ENCODE data around the gene CTCF. TPM values are rescaled to one million over a fixed set of nuclear protein-coding genes. Genes with fewer than 3 reads are reported as not detected.

Gene CTCF
- total and polyA plus RNA-seq, 10 donors: 24.4 to 67.7 (median 48.6) TPM

DNA sequence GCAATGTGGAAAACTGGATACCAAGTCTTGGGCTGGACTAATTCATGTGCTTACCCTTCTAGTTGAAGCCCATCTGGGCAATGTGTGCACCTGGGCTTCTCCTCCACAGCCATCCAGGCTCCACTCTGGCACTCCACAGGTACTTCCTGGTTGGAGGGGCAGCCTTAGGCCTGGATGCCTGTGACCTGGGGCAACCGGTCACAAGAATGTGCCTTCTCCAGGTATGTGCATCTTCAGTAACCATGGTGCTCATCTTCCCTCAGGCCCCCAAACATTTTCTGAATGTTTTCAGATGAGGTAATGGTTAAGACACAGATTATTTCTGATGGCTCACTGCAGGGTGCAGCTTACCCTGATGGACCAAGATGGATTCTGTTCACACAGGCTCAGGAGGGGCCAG is 115.4 kb downstream of the CTCF start:
- Histone ChIP-seq H3K4me3 (no peak overlapping the region), H3K4me1 (peaks cover 18 to 58% (median 50%) of the 10 kb centered on the region in 6 donors), H3K27me3 (replicated peaks in 1 of 7) (no peaks in the 10 kb centered on the region), H3K27ac (peak overlapping the region in 5 of 8 donors; percentile 61 to 94 (median 73)), H3K9me3 (no peaks in the 10 kb centered on the region), H3K36me3 (peaks cover 0 to 58% (median 9%) of the 10 kb centered on the region in 6 donors)
- peak; percentile 55 for DNase-seq
- intact Hi-C loops (cut with DNase I; ENCODE audit: low total_unique reads): loop anchor here (10.0 kb wide), 1 partner anchor 247 kb away; no protein-coding TSS in a partner anchor
- TF ChIP-seq, protein P1, sequence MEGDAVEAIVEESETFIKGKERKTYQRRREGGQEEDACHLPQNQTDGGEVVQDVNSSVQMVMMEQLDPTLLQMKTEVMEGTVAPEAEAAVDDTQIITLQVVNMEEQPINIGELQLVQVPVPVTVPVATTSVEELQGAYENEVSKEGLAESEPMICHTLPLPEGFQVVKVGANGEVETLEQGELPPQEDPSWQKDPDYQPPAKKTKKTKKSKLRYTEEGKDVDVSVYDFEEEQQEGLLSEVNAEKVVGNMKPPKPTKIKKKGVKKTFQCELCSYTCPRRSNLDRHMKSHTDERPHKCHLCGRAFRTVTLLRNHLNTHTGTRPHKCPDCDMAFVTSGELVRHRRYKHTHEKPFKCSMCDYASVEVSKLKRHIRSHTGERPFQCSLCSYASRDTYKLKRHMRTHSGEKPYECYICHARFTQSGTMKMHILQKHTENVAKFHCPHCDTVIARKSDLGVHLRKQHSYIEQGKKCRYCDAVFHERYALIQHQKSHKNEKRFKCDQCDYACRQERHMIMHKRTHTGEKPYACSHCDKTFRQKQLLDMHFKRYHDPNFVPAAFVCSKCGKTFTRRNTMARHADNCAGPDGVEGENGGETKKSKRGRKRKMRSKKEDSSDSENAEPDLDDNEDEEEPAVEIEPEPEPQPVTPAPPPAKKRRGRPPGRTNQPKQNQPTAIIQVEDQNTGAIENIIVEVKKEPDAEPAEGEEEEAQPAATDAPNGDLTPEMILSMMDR (IDR thresholded peaks at IDR 0.05 in 8 of 11, conservative IDR thresholded peaks at IDR 0.05 in 3 of 11): no peak
- 96 to 100% (median 100%) methylated on average over 1 of the region's 1 CpG for WGBS, 5 donors

GRCh38 chr16:67678354-67679023 is 116.2 kb downstream of the CTCF start:
- H3K27me3 ChIP-seq (replicated peaks in 1 of 7): no peaks in the 10 kb centered on the region
- peaks cover 10 to 56% (median 43%) of the 10 kb centered on the region in 6 donors for H3K4me1 ChIP-seq
- TF ChIP-seq POLR2A (IDR thresholded peaks at IDR 0.05) (no peak), POLR2AphosphoS5 (IDR thresholded peaks at IDR 0.05) (no peak)
- TF ChIP-seq, protein P1 (IDR thresholded peaks at IDR 0.05 in 8 of 11, conservative IDR thresholded peaks at IDR 0.05 in 3 of 11): no peak
- peaks cover 0 to 66% (median 13%) of the 10 kb centered on the region in 6 donors for H3K36me3 ChIP-seq
- peak; percentile 19 for DNase-seq
- WGBS, 5 donors: 83 to 94% (median 89%) methylated on average over 12 of the region's 12 CpGs
- peak overlapping the region in 4 of 8 donors; percentile 71 to 94 (median 80) for H3K27ac ChIP-seq
- H3K4me3 ChIP-seq: no peak overlapping the region
- H3K9me3 ChIP-seq: no peaks in the 10 kb centered on the region
- intact Hi-C loops (cut with DNase I; ENCODE audit: low total_unique reads): loop anchor here (10.0 kb wide), 1 partner anchor 246 kb away; no protein-coding TSS in a partner anchor

GRCh38 chr16:67679935-67680897 is 117.9 kb downstream of the CTCF start:
- 93 to 97% (median 95%) methylated on average over 10 of the region's 10 CpGs for WGBS, 5 donors
- intact Hi-C loops (cut with DNase I; ENCODE audit: low total_unique reads): loop anchor here (10.0 kb wide), 1 partner anchor 245 kb away; no protein-coding TSS in a partner anchor
- Histone ChIP-seq H3K4me1 (peaks cover 0 to 56% (median 37%) of the 10 kb centered on the region in 6 donors), H3K27ac (peak overlapping the region in 1 of 8 donors; percentile 24), H3K4me3 (no peak overlapping the region), H3K36me3 (peaks cover 0 to 76% (median 17%) of the 10 kb centered on the region in 6 donors), H3K9me3 (no peaks in the 10 kb centered on the region), H3K27me3 (replicated peaks in 1 of 7) (no peaks in the 10 kb centered on the region)
- peak; percentile 10 for DNase-seq
- TF ChIP-seq, protein P1 (IDR thresholded peaks at IDR 0.05 in 8 of 11, conservative IDR thresholded peaks at IDR 0.05 in 3 of 11): no peak
- TF ChIP-seq POLR2AphosphoS5 (IDR thresholded peaks at IDR 0.05) (no peak), POLR2A (IDR thresholded peaks at IDR 0.05) (no peak)

Data from spleen (tissue), 11 donors.